A549 (cell line): ENCODE data around the gene TNS3. TPM values are rescaled to one million over a fixed set of nuclear protein-coding genes. Genes with fewer than 3 reads are reported as not detected.

ENCODE experiments used
- ATAC-seq, 2 experiments: fragments of 200-7000 bp in 1 of 2; fragments of >200 bp in 1 of 2; cut with Nextera tagmentation in 1 of 2; cut with Tn5 transposase in 1 of 2; 3 replicates each; pipeline versions ENCODE4 v1.8.0 to v1.9.1; 2018 to 2020; ENCODE audit warnings: mild to moderate bottlenecking in 1 of 2, moderate library complexity in 1 of 2
- CTCF ChIA-PET: fragments of 300-600 bp; sonication (Branson Sonifier 250); formaldehyde crosslinking; extraction: SDS; loops from one replicate; lab custom pipeline; 2021; ENCODE audit warnings: antibody characterized with exemption, inconsistent platforms; lab: Yijun Ruan, JAX
- POLR2A ChIA-PET: fragments of 350-600 bp; formaldehyde crosslinking; extraction: SDS; loops from one replicate; lab custom pipeline; 2021; ENCODE audit warnings: antibody characterized with exemption, inconsistent platforms; lab: Yijun Ruan, JAX
- DNase-seq, 2 experiments: peaks; one replicate each; pipeline versions ENCODE4 v3.0.0 to v3.0.0-alpha.2; 2011 to 2016; ENCODE audit warnings: low read depth in 1 of 2, low spot score in 1 of 2
- FAIRE-seq: peaks from 2 replicates; lab custom pipeline; 2011; peaks lifted over from hg19 to GRCh38; lab: Jason Lieb, UNC
- H3K27ac ChIP-seq, 2 experiments: fragments of >200 bp; sonication (Bioruptor Twin); formaldehyde crosslinking; 3 replicates each; pipeline ENCODE4 v1.5.1; 2016 to 2017
- H3K4me1 ChIP-seq: fragments of >200 bp; sonication (Bioruptor Twin); formaldehyde crosslinking; 3 replicates; pipeline ENCODE4 v1.6.1; 2016
- H3K4me2 ChIP-seq: fragments of >200 bp; sonication (Bioruptor Twin); formaldehyde crosslinking; 3 replicates; pipeline ENCODE4 v1.6.1; 2016
- H3K4me3 ChIP-seq: fragments of >200 bp; sonication (Bioruptor Twin); formaldehyde crosslinking; 3 replicates; pipeline ENCODE4 v1.5.1; 2016
- H3K9me3 ChIP-seq: fragments of >200 bp; sonication (Bioruptor Twin); formaldehyde crosslinking; 3 replicates; pipeline ENCODE4 v1.6.1; 2016
- ATOH8 ChIP-seq: fragments of 250-450 bp; sonication (Bioruptor Pico); IDR thresholded peaks from 2 replicates; pipeline ENCODE4 v1.5.0; 2020; ENCODE audit warnings: low read depth, mild to moderate bottlenecking, moderate library complexity
- CEBPB ChIP-seq, 2 experiments: fragments of >200 bp in 1 of 2; sonication (Bioruptor Twin) in 1 of 2; formaldehyde crosslinking in 1 of 2; IDR thresholded peaks; 2 replicates each; pipeline ENCODE4 v1.6.1; 2012 to 2016
- E2F6 ChIP-seq: IDR thresholded peaks from 2 replicates; pipeline ENCODE4 v1.6.1; 2012; ENCODE audit warnings: low read depth, borderline replicate concordance
- EHF ChIP-seq: fragments of 250-450 bp; sonication (Bioruptor Pico); IDR thresholded peaks from 2 replicates; pipeline ENCODE4 v1.5.0; 2020; ENCODE audit warnings: mild to moderate bottlenecking
- EP300 ChIP-seq, 2 experiments: fragments of >200 bp; sonication (Bioruptor Twin); formaldehyde crosslinking; IDR thresholded peaks; 2 replicates in 1 of 2; 3 replicates in 1 of 2; pipeline ENCODE4 v1.6.1; 2016 to 2017
- ESRRA ChIP-seq: fragments of 150-350 bp; IDR thresholded peaks from 2 replicates; pipeline ENCODE4 v1.6.1; 2014; ENCODE audit warnings: mild to moderate bottlenecking, low read length, borderline replicate concordance
- FOSL2 ChIP-seq, 2 experiments: fragments of 450-650 bp in 1 of 2; fragments of >200 bp in 1 of 2; sonication (Bioruptor Twin) in 1 of 2; formaldehyde crosslinking; IDR thresholded peaks; 2 replicates each; pipeline versions ENCODE4 v1.5.0 to v1.6.1; 2016 to 2020; ENCODE audit warnings: mild to moderate bottlenecking in 1 of 2, moderate library complexity in 1 of 2
- FOXS1 ChIP-seq: fragments of 250-450 bp; sonication (Bioruptor Pico); IDR thresholded peaks from 2 replicates; pipeline ENCODE4 v1.5.0; 2020; ENCODE audit warnings: mild to moderate bottlenecking, moderate library complexity
- GATA3 ChIP-seq: IDR thresholded peaks from 2 replicates; pipeline ENCODE4 v1.6.1; 2012; ENCODE audit warnings: borderline replicate concordance
- HDAC2 ChIP-seq: fragments of 200-600 bp; sonication (generic); IDR thresholded peaks from 2 replicates; pipeline ENCODE4 v1.6.1; 2016
- HEYL ChIP-seq: fragments of 250-450 bp; sonication (Bioruptor Pico); IDR thresholded peaks from 2 replicates; pipeline ENCODE4 v1.8.0; 2021; ENCODE audit warnings: mild to moderate bottlenecking, moderate library complexity
- HOXB13 ChIP-seq: fragments of 250-450 bp; sonication (Bioruptor Pico); IDR thresholded peaks from 2 replicates; pipeline ENCODE4 v1.5.0; 2020; ENCODE audit warnings: low read depth, mild to moderate bottlenecking, moderate library complexity
- HOXB5 ChIP-seq: fragments of 250-450 bp; sonication (Bioruptor Pico); IDR thresholded peaks from 2 replicates; pipeline ENCODE4 v1.5.0; 2020; ENCODE audit warnings: mild to moderate bottlenecking, moderate library complexity
- KDM1A ChIP-seq: fragments of 200-600 bp; sonication (generic); IDR thresholded peaks from 2 replicates; pipeline ENCODE4 v1.6.1; 2016; ENCODE audit warnings: low read depth, mild to moderate bottlenecking
- MAX ChIP-seq: IDR thresholded peaks from 2 replicates; pipeline ENCODE4 v1.6.1; 2012
- NFE2L2 ChIP-seq: fragments of 150-350 bp; conservative IDR thresholded peaks from 2 replicates; pipeline ENCODE4 v1.6.1; 2014; ENCODE audit warnings: low read length
- NPAS2 ChIP-seq: fragments of 250-450 bp; sonication (Bioruptor Pico); IDR thresholded peaks from 2 replicates; pipeline ENCODE4 v1.8.0; 2022; ENCODE audit warnings: mild to moderate bottlenecking, moderate library complexity, borderline replicate concordance
- RARB ChIP-seq: fragments of 250-450 bp; sonication (Bioruptor Pico); IDR thresholded peaks from 2 replicates; pipeline ENCODE4 v1.8.0; 2021; ENCODE audit warnings: mild to moderate bottlenecking, moderate library complexity
- RCOR1 ChIP-seq: fragments of 150-350 bp; IDR thresholded peaks from 2 replicates; pipeline ENCODE4 v1.6.1; 2014; ENCODE audit warnings: antibody characterized with exemption, low read length, low read depth
- RNF2 ChIP-seq: fragments of 200-600 bp; sonication (generic); IDR thresholded peaks from 2 replicates; pipeline ENCODE4 v1.6.1; 2016; ENCODE audit warnings: low read depth, mild to moderate bottlenecking, antibody characterized with exemption, moderate library complexity, borderline replicate concordance
- SREBF2 ChIP-seq: fragments of 450-650 bp; IDR thresholded peaks from 2 replicates; pipeline ENCODE4 v1.6.1; 2014; ENCODE audit warnings: mild to moderate bottlenecking, moderate library complexity
- TFCP2L1 ChIP-seq: fragments of 250-450 bp; sonication (Bioruptor Pico); IDR thresholded peaks from 2 replicates; pipeline ENCODE4 v1.5.0; 2021; ENCODE audit warnings: mild to moderate bottlenecking
- TP53 ChIP-seq: fragments of 250-450 bp; sonication (Bioruptor Pico); IDR thresholded peaks from 2 replicates; pipeline ENCODE4 v1.5.0; 2021; ENCODE audit warnings: mild to moderate bottlenecking, moderate library complexity
- ZNF302 ChIP-seq: fragments of 250-450 bp; sonication (Bioruptor Pico); IDR thresholded peaks from 2 replicates; pipeline ENCODE4 v1.9.0; 2021; ENCODE audit warnings: inconsistent platforms, mild to moderate bottlenecking, moderate library complexity
- WGBS: methylation state at CpG from one replicate; pipeline ENCODE4 v1.1.6; 2017; ENCODE audit errors: missing lambda C conversion rate; 5-methylcytosine and 5-hydroxymethylcytosine counted together
- polyA plus RNA-seq, 4 experiments: library from polyadenylated mRNA; depleted of rRNA in 3 of 4; stranded (reverse); fragments of >200 nt; fragmentation: RNase III in 1 of 4; extraction: RNeasy Plus Mini Kit Qiagen cat#74134 plus additional on column Dnase treatment in 1 of 4; gene quantifications; 2 replicates in 3 of 4; 3 replicates in 1 of 4; pipeline ENCODE4 v1.2.3, GENCODE V29; 2011 to 2017
- TF ChIP-seq, protein P1 (sequence below): fragments of >200 bp; sonication (Bioruptor Twin); formaldehyde crosslinking; IDR thresholded peaks from 3 replicates; pipeline ENCODE4 v1.5.1; 2016
- TF ChIP-seq, protein P2 (sequence below): fragments of >200 bp; sonication (Bioruptor Twin); formaldehyde crosslinking; IDR thresholded peaks from 3 replicates; pipeline ENCODE4 v1.6.1; 2016

Gene TNS3
- polyA plus RNA-seq, 2 of the 4 experiments (the other 2 are of a cell fraction), result 107 to 134 TPM

DNA sequence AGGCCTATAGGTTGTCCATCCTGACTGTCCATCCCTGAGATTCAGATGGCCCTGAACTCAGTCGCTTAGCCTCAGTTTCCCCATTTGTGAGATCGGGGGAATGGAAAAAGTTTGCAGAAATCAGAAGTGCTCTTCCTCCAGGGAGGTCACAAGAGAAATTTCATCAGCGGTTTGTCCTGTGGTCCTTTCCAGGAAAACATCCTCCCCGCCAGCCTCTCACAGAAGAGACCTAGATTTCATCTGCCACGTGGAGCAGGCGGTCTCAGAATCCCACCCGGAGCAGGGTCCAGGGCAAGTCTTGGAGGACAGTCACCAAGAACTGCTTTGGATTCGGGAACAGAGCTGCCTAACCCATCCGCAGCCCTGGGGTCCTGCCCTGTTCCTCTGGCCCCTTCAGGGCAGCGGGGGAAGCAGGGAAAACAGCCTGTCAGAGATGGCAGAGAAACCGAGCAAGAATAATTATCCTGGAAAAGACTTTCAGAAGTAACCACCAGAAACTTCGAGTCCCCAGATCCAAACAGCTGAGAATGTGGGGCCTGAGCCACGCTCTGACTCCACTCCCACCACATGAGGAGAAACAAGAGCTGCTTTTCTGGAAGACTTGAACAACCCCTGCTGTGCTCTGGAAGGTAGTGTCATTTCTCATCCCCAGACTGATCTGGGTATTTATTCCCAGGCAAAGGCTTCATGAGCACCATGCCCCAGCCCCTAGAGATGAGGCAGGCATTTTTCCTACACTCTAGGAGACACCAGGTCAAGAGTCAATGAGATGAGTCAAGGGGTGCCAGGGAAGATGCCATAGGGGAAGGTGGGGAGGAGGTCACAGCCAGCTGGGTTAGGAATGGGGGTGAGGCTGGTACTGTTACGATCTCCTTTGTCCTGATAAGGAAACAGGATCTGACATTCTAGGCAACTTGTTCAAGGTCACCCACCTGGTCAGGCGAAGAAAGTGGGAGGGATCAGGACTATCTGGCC is 1.1 kb upstream of the TNS3 start:
- ATAC-seq, result peak in 1 of 2 experiments; percentile 31; a peak in 3 of 6 replicates
- WGBS, result 22% methylated on average over 15 of the region's 15 CpGs
- H3K4me3 ChIP-seq, result peak overlapping the region; percentile 83
- 0 out of 3 replicates have a peak, but pooled peaks cover 4% of the 10 kb centered on the region for H3K9me3 ChIP-seq
- peak overlapping the region; percentile 86 for H3K4me2 ChIP-seq
- POLR2A ChIA-PET, result interaction anchor here (0.9 to 7.4 kb wide), 9 partner anchors 9 to 236 kb away, joined by 3 to 62 read pairs (median 9); no protein-coding TSS in a partner anchor
- H3K4me1 ChIP-seq, result peaks cover 63% of the 10 kb centered on the region
- TF ChIP-seq TFCP2L1, result peak; percentile 53; the same call in 1 of the 2 replicates
- no peak for TF ChIP-seq RCOR1
- no peak for TF ChIP-seq EP300 (IDR thresholded peaks at IDR 0.05)
- peak; percentile 54; the same call in 1 of the 2 replicates for TF ChIP-seq GATA3
- TF ChIP-seq HDAC2, result no peak
- TF ChIP-seq RARB (CRISPR knock-in tag), result 0 out of 2 replicates have a peak, but pooled peaks have one; percentile 12
- TF ChIP-seq HEYL (CRISPR knock-in tag), result no peak; the same call in 1 of the 2 replicates
- no peak for TF ChIP-seq RNF2
- no peak for TF ChIP-seq NFE2L2
- no peak for TF ChIP-seq CEBPB (IDR thresholded peaks at IDR 0.05)
- 0 out of 2 replicates have a peak, but pooled peaks have one; percentile 27 for TF ChIP-seq E2F6
- peak; percentile 70; the same call in 1 of the 2 replicates for TF ChIP-seq HOXB5 (CRISPR knock-in tag)
- peak; percentile 8; the same call in 1 of the 2 replicates for TF ChIP-seq ESRRA
- TF ChIP-seq, protein P1, sequence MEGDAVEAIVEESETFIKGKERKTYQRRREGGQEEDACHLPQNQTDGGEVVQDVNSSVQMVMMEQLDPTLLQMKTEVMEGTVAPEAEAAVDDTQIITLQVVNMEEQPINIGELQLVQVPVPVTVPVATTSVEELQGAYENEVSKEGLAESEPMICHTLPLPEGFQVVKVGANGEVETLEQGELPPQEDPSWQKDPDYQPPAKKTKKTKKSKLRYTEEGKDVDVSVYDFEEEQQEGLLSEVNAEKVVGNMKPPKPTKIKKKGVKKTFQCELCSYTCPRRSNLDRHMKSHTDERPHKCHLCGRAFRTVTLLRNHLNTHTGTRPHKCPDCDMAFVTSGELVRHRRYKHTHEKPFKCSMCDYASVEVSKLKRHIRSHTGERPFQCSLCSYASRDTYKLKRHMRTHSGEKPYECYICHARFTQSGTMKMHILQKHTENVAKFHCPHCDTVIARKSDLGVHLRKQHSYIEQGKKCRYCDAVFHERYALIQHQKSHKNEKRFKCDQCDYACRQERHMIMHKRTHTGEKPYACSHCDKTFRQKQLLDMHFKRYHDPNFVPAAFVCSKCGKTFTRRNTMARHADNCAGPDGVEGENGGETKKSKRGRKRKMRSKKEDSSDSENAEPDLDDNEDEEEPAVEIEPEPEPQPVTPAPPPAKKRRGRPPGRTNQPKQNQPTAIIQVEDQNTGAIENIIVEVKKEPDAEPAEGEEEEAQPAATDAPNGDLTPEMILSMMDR, result no peak
- TF ChIP-seq EHF (CRISPR knock-in tag), result peak; percentile 75
- no peak for TF ChIP-seq KDM1A
- peak; percentile 59 for TF ChIP-seq HOXB13 (CRISPR knock-in tag)
- peak; percentile 83 for TF ChIP-seq MAX
- TF ChIP-seq ATOH8, result no peak
- TF ChIP-seq, protein P2, sequence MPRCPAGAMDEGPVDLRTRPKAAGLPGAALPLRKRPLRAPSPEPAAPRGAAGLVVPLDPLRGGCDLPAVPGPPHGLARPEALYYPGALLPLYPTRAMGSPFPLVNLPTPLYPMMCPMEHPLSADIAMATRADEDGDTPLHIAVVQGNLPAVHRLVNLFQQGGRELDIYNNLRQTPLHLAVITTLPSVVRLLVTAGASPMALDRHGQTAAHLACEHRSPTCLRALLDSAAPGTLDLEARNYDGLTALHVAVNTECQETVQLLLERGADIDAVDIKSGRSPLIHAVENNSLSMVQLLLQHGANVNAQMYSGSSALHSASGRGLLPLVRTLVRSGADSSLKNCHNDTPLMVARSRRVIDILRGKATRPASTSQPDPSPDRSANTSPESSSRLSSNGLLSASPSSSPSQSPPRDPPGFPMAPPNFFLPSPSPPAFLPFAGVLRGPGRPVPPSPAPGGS, result no peak
- TF ChIP-seq NPAS2 (CRISPR knock-in tag), result 0 out of 2 replicates have a peak, but pooled peaks have one; percentile 11
- peak; percentile 55; the same call in 1 of the 2 replicates for TF ChIP-seq TP53 (CRISPR knock-in tag)
- 0 out of 2 replicates have a peak, but pooled peaks have one; percentile 7 for TF ChIP-seq FOXS1 (CRISPR knock-in tag)
- TF ChIP-seq ZNF302 (CRISPR knock-in tag), result peak; percentile 90
- TF ChIP-seq FOSL2 (IDR thresholded peaks at IDR 0.05), result no peak
- TF ChIP-seq FOSL2 (CRISPR knock-in tag; IDR thresholded peaks at IDR 0.05), result peak; percentile 66
- TF ChIP-seq SREBF2, result no peak
- TF ChIP-seq, all 56 proteins: peak for 14
- H3K27ac ChIP-seq, result peak overlapping the region; percentile 99 to 100
- CTCF ChIA-PET, result interaction anchor here (0.7 to 3.4 kb wide), 13 partner anchors 8 to 317 kb away, joined by 3 to 13 read pairs (median 5); no protein-coding TSS in a partner anchor
- DNase-seq, result peak in 1 of 2 experiments; percentile 75
- FAIRE-seq, result peak; percentile 94
